DMS114 treated with DMSO at 0.1 percent for 48 hours (cell line): ENCODE results near the gene FGF1.

Source experiments
- DNase-seq: peaks from one replicate; lab custom pipeline; 2025; ENCODE audit not compliant: unreplicated experiment; lab: John Stamatoyannopoulos, UW

FGF1 gene

DNA sequence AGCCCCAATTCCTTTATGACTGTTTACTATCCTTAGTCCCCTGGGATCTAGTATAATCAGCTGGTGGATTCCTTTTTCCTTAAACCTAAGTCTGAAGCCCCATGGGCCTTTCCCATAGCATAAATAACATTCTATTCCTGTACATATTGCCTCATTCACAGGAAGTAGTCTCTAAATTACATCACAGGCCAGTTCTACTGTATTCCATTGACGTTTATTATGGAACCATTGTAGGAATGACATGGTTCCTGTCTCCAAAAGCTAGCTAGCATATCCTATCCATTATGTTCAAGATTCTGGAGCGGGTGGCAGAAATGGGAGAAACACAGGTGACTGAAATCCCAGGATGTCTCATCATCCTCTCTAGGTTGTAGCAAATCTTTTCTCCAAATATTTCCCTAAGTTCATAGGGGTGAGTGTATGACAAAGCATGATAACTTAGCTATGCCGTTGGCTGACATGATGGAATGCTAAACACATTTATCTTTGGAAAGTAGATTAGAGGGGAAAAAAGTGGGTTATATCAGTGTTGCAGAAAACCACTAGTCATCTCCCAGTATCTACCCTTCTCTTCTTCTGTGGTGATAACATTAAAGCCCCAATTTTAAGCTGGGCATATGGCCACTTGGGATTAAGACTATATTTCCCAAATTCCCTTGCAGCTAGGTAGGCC, 140.1 kb downstream of the FGF1 start:
- DNase-seq = no peak

DNA sequence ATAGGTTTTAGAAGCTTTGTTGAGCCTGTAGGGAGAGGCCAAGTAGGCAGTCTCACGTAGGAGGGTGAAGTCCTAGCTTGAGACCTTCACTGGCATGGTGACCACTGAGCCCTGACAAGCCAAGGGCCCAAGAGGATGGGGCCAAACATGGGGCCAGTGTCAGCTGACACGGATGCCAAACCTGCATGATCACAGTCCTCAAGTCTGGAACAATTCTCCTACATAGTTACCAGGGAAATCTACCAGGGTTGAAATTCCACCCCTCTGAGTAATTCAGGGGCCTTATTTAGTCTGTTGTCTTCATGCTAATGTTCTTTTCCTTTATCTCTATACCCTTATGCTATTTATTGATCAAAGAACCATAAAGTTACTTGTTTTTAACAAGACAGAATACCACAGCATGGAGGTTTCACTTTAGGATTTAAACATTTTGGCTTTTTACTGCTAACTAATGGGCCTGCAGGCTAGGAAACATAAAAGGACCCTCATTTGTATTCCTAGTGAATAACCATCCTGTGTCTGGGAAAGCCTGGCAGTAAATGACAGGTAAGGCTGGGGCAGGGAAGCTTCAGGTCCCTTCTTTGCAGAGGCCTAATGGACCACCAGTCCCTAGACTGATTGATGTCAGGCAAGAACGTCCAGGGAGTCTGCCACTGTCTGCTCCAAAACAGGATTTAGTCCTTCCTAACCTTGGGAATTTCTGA, 140.8 kb downstream of the FGF1 start:
- DNase-seq = no peak

DNA sequence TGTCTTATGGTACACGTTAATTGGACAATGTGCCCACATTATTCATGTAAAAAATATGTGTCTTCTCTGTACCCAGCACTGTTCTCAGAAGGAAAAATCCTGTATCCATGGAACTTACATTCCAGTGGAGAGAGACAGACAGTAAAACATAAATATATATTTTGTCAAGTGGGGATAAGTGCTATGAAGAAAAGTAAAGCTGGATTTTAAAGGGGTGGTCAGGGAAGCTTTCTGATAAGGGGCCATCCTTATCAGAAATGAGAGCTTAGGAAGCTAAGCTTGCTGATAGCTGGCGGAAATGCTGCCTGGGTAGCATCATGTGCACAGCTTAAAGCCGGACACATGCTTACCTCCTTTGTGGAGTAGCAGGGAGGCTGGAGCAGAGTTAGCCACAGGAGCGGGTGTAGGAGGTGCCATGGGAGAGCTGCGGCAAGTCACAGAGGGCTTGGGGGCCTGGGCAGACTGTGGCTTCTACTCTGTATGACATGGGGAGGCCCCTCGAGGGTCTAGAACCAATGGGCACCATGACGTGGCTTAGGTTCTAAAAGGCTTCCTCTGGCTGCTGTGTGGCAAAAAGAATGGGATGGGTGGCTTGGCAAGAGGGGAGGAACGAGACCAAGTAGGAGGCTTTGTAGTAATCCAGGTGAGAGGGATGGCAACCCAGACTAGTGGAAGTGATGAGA, 141.7 kb downstream of the FGF1 start:
- DNase-seq = no peak

DNA sequence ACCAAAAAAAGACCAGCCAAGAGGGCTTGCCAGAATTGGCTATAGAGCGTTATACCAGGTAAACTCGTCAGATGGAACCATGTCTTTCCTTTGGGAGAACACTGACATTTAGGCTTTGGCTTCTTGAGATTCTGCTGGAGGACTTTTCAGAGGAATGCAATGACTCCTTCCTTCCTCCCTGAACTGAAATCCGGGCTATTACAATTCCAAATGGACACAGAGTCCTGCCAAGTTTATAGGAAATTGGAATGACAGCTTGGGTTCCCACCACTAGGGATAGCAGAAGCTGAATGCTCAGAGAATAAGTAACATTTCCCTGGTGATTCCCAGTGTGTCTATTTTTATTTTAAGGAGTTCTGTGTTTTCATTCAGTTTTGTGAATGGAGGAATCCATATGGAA, 143.0 kb downstream of the FGF1 start:
- no peak for DNase-seq
